CD4-positive, alpha-beta T cell (primary cell): ENCODE measurements around the gene HBEGF. TPM values are rescaled to one million over a fixed set of nuclear protein-coding genes. Genes with fewer than 3 reads are reported as not detected.

Source experiments
- ATAC-seq: fragments of 200-7000 bp; cut with Tn5 transposase; one replicate; pipeline ENCODE4 v1.10.0; 2022; ENCODE audit warnings: mild to moderate bottlenecking; ENCODE audit not compliant: poor library complexity
- CTCF ChIA-PET: fragments of 350-600 bp; sonication (Branson Sonifier 250); formaldehyde crosslinking; loops from one replicate; lab custom pipeline; 2021; ENCODE audit warnings: antibody characterized with exemption, inconsistent platforms; lab: Charles Lee
- POLR2A ChIA-PET: fragments of 350-600 bp; sonication (Branson Sonifier 250); formaldehyde crosslinking; loops from one replicate; lab custom pipeline; 2021; ENCODE audit warnings: antibody characterized with exemption, inconsistent platforms; lab: Charles Lee
- DNase-seq, 14 experiments: peaks; one replicate each; pipeline ENCODE4 v3.0.0-alpha.2; 2013 to 2020; ENCODE audit warnings: mixed read lengths in 2 of 14
- H3K27ac ChIP-seq, 2 donors: one replicate each; pipeline versions ENCODE4 v1.5.1 to v1.7.0; 2013; ENCODE audit warnings: low read length in 2 of 2, low read depth in 1 of 2, mild to moderate bottlenecking in 1 of 2
- H3K27me3 ChIP-seq, 2 experiments: 1 replicate in 1 of 2; 2 replicates in 1 of 2; pipeline versions ENCODE4 v1.6.1 to v1.7.0; 2013; ENCODE audit warnings: low read length in 2 of 2, control low read depth in 1 of 2, mild to moderate bottlenecking in 1 of 2, moderate library complexity in 1 of 2; ENCODE audit not compliant: insufficient read depth in 2 of 2, control insufficient read depth in 1 of 2
- H3K36me3 ChIP-seq: one replicate; pipeline ENCODE4 v1.6.1; 2013; ENCODE audit warnings: low read length, control low read depth; ENCODE audit not compliant: insufficient read depth
- H3K4me1 ChIP-seq: one replicate; pipeline ENCODE4 v1.6.1; 2013; ENCODE audit warnings: low read length, control low read depth; ENCODE audit not compliant: insufficient read depth
- H3K4me3 ChIP-seq: one replicate; pipeline ENCODE4 v1.5.1; 2013; ENCODE audit warnings: mild to moderate bottlenecking, low read length, moderate library complexity
- H3K9me3 ChIP-seq, 2 experiments: 1 replicate in 1 of 2; 2 replicates in 1 of 2; pipeline versions ENCODE4 v1.6.1 to v1.7.0; 2013; ENCODE audit warnings: low read length in 2 of 2, mild to moderate bottlenecking in 2 of 2, control low read depth in 1 of 2, moderate library complexity in 1 of 2; ENCODE audit not compliant: control insufficient read depth in 1 of 2, insufficient read depth in 1 of 2
- H3K27ac Mint-ChIP-seq: one replicate; pipeline ENCODE4 v1.8.0; 2020; ENCODE audit warnings: mixed read lengths
- H3K27me3 Mint-ChIP-seq: one replicate; pipeline ENCODE4 v1.8.0; 2021; ENCODE audit warnings: mixed read lengths
- H3K36me3 Mint-ChIP-seq: one replicate; pipeline ENCODE4 v1.8.0; 2021; ENCODE audit warnings: low read depth, mixed read lengths
- H3K4me1 Mint-ChIP-seq: one replicate; pipeline ENCODE4 v1.8.0; 2021; ENCODE audit warnings: low read depth, mixed read lengths
- H3K4me3 Mint-ChIP-seq: one replicate; pipeline ENCODE4 v1.8.0; 2020; ENCODE audit warnings: mild to moderate bottlenecking, mixed read lengths
- H3K9me3 Mint-ChIP-seq: one replicate; pipeline ENCODE4 v1.8.0; 2020; ENCODE audit warnings: mixed read lengths
- intact Hi-C, 2 experiments: fragments of 100-400 bp; cut with DNase I in 1 of 2; cut with micrococcal nuclease in 1 of 2; formaldehyde crosslinking; loops; one replicate each; pipeline versions ENCODE4 v1.15.1 to v1.9.0; 2023 to 2025; cut with DNase I, micrococcal nuclease
- total RNA-seq, 174 experiments: library from RNA in 2 of 174; stranded (reverse) in 2 of 174; gene quantifications; one replicate each; pipeline ENCODE4 v1.2.3 and lab custom pipeline; 2021 to 2026
- TF ChIP-seq, protein P1 (sequence below): fragments of 200-600 bp; IDR thresholded peaks from one replicate; pipeline ENCODE4 v1.8.0; 2022; ENCODE audit warnings: antibody characterized with exemption, mild to moderate bottlenecking

HBEGF gene
- total RNA-seq, 2 experiments from 2014 or later, result 3.6 to 4.2 TPM

- H3K27me3 Mint-ChIP-seq, result no peaks in the 10 kb centered on the region
These were observed 58.4 kb downstream of the HBEGF start for GRCh38 chr5:140287801-140288521.

DNA sequence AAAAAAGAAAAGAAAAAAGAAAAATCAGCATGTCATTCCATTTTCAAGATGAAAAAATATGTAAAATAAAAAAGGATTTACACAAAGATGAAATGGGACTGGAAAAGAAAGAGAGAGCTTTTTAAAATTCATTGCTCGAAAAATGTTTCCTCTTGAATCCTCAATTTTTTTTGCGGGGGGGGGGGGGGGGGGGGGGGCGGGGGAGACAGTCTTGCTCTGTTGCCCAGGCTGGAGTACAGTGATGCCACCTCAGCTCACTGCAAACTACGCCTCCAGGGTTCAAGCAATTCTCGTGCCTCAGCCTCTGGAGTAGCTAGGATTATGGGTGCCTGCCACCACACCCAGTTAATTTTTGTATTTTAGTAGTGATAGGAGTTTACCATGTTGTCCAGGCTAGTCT is 60.0 kb downstream of the HBEGF start:
- H3K36me3 ChIP-seq, result no peaks in the 10 kb centered on the region
- Mint-ChIP-seq H3K27ac (no peak overlapping the region), H3K27me3 (no peaks in the 10 kb centered on the region), H3K4me1 (peaks cover 54% of the 10 kb centered on the region), H3K36me3 (peaks cover 24% of the 10 kb centered on the region), H3K4me3 (no peak overlapping the region), H3K9me3 (no peaks in the 10 kb centered on the region)
- H3K4me1 ChIP-seq, result no peaks in the 10 kb centered on the region
- CTCF ChIA-PET, result interaction anchor here (1.0 to 1.2 kb wide), 2 partner anchors 9 to 60 kb away, joined by 3 read pairs; partner anchors contain the start of gene HBEGF
- H3K27me3 ChIP-seq, result no peaks in the 10 kb centered on the region
- no peak overlapping the region for H3K27ac ChIP-seq
- no peak overlapping the region for H3K4me3 ChIP-seq
- POLR2A ChIA-PET, result no interaction called here
- no peak for ATAC-seq
- TF ChIP-seq, protein P1, sequence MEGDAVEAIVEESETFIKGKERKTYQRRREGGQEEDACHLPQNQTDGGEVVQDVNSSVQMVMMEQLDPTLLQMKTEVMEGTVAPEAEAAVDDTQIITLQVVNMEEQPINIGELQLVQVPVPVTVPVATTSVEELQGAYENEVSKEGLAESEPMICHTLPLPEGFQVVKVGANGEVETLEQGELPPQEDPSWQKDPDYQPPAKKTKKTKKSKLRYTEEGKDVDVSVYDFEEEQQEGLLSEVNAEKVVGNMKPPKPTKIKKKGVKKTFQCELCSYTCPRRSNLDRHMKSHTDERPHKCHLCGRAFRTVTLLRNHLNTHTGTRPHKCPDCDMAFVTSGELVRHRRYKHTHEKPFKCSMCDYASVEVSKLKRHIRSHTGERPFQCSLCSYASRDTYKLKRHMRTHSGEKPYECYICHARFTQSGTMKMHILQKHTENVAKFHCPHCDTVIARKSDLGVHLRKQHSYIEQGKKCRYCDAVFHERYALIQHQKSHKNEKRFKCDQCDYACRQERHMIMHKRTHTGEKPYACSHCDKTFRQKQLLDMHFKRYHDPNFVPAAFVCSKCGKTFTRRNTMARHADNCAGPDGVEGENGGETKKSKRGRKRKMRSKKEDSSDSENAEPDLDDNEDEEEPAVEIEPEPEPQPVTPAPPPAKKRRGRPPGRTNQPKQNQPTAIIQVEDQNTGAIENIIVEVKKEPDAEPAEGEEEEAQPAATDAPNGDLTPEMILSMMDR, result no peak
- no peaks in the 10 kb centered on the region for H3K9me3 ChIP-seq
- intact Hi-C loops, result no loop called here
- no peak for DNase-seq

More at GRCh38 chr5:140287801-140288521, 58.4 kb downstream of the HBEGF start:
- Mint-ChIP-seq H3K9me3 (no peaks in the 10 kb centered on the region), H3K36me3 (peaks cover 23% of the 10 kb centered on the region), H3K27ac (no peak overlapping the region), H3K4me3 (no peak overlapping the region), H3K4me1 (peaks cover 59% of the 10 kb centered on the region)
- Histone ChIP-seq H3K27ac (no peak overlapping the region), H3K9me3 (no peaks in the 10 kb centered on the region), H3K36me3 (no peaks in the 10 kb centered on the region), H3K27me3 (no peaks in the 10 kb centered on the region), H3K4me3 (no peak overlapping the region), H3K4me1 (no peaks in the 10 kb centered on the region)
- DNase-seq, result no peak
- POLR2A ChIA-PET, result no interaction called here
- ATAC-seq, result no peak
- intact Hi-C loops, result no loop called here
- TF ChIP-seq, protein P1, result no peak
- CTCF ChIA-PET, result no interaction called here

DNA sequence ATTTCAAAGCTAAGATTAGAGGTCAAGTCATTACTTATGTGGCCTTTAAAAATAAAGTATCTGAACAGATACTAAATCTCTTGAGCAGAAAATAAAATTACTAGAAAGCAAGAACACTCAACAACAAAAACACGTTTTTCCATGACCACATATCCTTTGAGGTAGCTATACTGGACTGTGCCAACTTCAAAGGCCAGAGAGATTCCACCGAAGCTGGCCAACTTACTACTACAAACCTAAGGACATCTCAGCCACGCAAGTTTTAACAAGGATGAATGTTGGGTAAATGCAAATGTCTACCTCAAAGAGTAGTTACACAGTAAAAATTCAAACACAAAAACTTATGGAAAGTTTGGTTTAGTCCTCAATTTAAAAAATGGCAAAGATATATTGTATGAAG is 62.4 kb downstream of the HBEGF start:
- H3K4me3 Mint-ChIP-seq, result no peak overlapping the region

More for the DNA sequence above, 62.4 kb downstream of the HBEGF start:
- no peaks in the 10 kb centered on the region for H3K27me3 ChIP-seq
- no peak overlapping the region for H3K27ac ChIP-seq
- H3K27me3 Mint-ChIP-seq, result no peaks in the 10 kb centered on the region
- ChIA-PET POLR2A (no interaction called here), CTCF (interaction anchor here (1.2 kb wide), 1 partner anchor 40 kb away, joined by 4 read pairs; no protein-coding TSS in a partner anchor)
- DNase-seq, result no peak
- H3K4me1 ChIP-seq, result no peaks in the 10 kb centered on the region
- intact Hi-C loops, result no loop called here
- H3K36me3 ChIP-seq, result peaks cover 7% of the 10 kb centered on the region
- no peak overlapping the region for H3K4me3 ChIP-seq
- H3K9me3 Mint-ChIP-seq, result no peaks in the 10 kb centered on the region
- H3K36me3 Mint-ChIP-seq, result peaks cover 29% of the 10 kb centered on the region
- no peak for ATAC-seq
- H3K27ac Mint-ChIP-seq, result no peak overlapping the region
- H3K4me1 Mint-ChIP-seq, result peaks cover 31% of the 10 kb centered on the region
- no peaks in the 10 kb centered on the region for H3K9me3 ChIP-seq
- TF ChIP-seq, protein P1, result no peak

Other genes with a start within 250 kb of the HBEGF start
- 1 to 10 TPM; 7.0 to 7.9 TPM for gene PURA, start 232.5 kb downstream of the HBEGF start, total RNA-seq
- gene IGIP, start 220.7 kb downstream of the HBEGF start, total RNA-seq, result 1 to 10 TPM; 1.5 TPM
- 1 to 10 TPM; 7.2 to 7.4 TPM for gene CYSTM1, start 171.4 kb downstream of the HBEGF start, total RNA-seq
- gene PFDN1, start 43.5 kb downstream of the HBEGF start, total RNA-seq, result 10 to 100 TPM; 21.3 to 22.0 TPM
- gene SLC4A9, start 13.6 kb upstream of the HBEGF start, total RNA-seq, result not detected
- 100 to 1,000 TPM; 202 to 212 TPM for gene ANKHD1, start 55.2 kb upstream of the HBEGF start, total RNA-seq
- gene EIF4EBP3, start 201.1 kb upstream of the HBEGF start, total RNA-seq, result 10 to 100 TPM; 12.7 to 15.1 TPM
- gene SRA1, start 210.9 kb upstream of the HBEGF start, total RNA-seq, result 10 to 100 TPM; 30.9 to 31.6 TPM
- gene APBB3, start 218.0 kb upstream of the HBEGF start, total RNA-seq, result 10 to 100 TPM; 56.6 to 61.5 TPM
- gene SLC35A4, start 218.2 kb upstream of the HBEGF start, total RNA-seq, result 10 to 100 TPM; 16.9 to 17.8 TPM